GM18867 (cell line): ENCODE data around the gene ANKRD18B.
"Not testable (repeated sequence)": the region's sequence is repeated elsewhere in the genome, so short reads cannot be mapped to it uniquely, and the experiment has no call there.

Source experiments
- ATAC-seq: cut with Tn5 transposase; IDR thresholded peaks from one replicate; pipeline ENCODE4 v1.9.1; 2021; ENCODE audit warnings: mild to moderate bottlenecking, moderate library complexity; ENCODE audit not compliant: unreplicated experiment

Gene ANKRD18B

GRCh38 chr9:33523397-33524305 is at the start of gene ANKRD18B:
Gene ANKRD18B, plus strand, starts transcription at chr9:33524251. Its CDS starts 239 bp downstream, at chr9:33524490.
- not testable (repeated sequence) for ATAC-seq

GRCh38 chr9:33475357-33475756 is 48.7 kb upstream of the ANKRD18B start:
- no peak for ATAC-seq

- no peak for ATAC-seq
Measured at GRCh38 chr9:33476503-33476902, 47.5 kb upstream of the ANKRD18B start.

- ATAC-seq, result no peak
Measured at GRCh38 chr9:33480106-33480505, 43.9 kb upstream of the ANKRD18B start.

DNA sequence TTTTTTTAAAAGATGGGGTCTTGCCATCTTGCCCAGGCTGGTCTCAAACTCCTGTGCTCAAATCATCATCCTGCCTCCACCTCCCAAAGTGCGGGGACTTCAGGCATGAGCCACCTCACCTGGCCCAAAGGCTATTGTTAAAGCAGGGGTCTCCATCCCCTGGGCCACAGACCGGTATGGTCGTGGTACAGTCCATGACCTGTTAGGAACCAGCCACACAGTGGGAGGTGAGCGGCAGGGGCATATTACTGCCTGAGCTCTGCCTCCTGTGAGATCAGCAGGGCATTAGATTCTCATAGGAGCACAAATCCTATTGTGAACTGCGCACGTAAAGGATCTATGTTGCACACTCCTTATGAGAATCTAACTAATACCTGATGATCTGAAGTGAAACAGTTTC is 43.1 kb upstream of the ANKRD18B start:
- no peak for ATAC-seq

DNA sequence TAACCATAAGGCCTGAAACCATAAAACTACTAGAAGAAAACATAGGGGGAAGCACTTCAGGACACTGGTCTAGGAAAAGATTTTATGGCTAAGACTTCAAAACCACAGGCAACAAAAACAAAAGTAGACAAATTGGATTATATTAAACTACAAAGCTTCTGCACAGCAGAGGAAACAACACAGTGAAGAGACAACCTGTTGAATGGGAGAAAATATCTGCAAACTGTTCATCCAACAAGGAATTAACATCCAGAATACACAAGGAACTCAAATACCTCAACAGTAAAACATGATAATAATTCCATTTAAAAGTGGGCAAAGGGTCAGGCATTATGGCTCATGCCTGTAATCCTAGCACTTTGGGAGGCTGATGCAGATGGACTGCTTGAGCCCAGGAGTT is 38.7 kb upstream of the ANKRD18B start:
- not testable (repeated sequence) for ATAC-seq

GRCh38 chr9:33489066-33489465 is 35.0 kb upstream of the ANKRD18B start:
- no peak for ATAC-seq

- not testable (repeated sequence) for ATAC-seq
Measured at GRCh38 chr9:33493819-33494218, 30.2 kb upstream of the ANKRD18B start.

- no peak for ATAC-seq
Measured at GRCh38 chr9:33498387-33498786, 25.7 kb upstream of the ANKRD18B start.

GRCh38 chr9:33506626-33507370 is 17.3 kb upstream of the ANKRD18B start:
- no peak for ATAC-seq

DNA sequence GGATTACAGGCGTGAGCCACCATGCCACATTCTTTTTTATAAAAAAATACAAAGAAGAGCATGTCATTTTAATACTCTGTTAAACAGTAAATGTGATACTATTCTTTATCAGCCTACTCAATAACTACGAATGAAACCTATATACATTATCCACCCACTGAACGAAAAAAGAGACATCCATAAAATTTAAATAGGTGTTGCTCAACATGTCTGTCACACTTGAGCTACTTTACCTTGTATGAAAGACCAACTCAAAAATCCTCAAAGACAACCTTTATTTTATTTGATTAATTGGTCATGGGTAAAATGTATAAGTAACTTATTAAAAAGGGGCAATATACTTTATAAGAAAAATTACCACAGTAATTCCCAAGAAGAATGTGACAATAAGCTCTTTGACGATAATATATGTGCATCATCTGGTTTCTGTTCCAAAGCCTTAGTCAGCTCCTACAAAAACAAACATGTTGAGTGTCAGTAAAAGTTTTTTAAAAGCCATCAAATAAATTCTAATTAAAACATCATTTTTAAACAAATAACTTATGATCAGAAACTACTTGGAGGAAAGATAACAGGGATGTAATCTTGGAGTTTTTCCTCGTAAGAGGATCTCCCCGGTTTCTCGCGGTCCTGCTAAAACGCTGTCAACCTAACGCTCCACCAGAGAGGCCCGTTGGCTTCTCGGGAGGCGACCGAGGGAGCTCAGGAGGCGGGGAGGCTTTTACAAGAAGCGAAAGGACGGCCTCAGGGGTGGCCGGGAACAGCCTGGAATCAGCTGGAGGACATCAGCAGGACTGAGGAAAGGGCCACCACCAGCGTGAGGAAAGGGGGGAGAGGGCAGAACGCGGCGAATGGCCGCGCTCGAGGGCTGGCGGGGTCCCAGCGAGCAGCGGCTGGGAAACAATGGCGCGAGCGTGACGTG is 13.5 kb upstream of the ANKRD18B start:
- ATAC-seq, result no peak

GRCh38 chr9:33511184-33511517 is 12.9 kb upstream of the ANKRD18B start:
- not testable (repeated sequence) for ATAC-seq

- not testable (repeated sequence) for ATAC-seq
Measured at GRCh38 chr9:33512535-33512934, 11.5 kb upstream of the ANKRD18B start.

DNA sequence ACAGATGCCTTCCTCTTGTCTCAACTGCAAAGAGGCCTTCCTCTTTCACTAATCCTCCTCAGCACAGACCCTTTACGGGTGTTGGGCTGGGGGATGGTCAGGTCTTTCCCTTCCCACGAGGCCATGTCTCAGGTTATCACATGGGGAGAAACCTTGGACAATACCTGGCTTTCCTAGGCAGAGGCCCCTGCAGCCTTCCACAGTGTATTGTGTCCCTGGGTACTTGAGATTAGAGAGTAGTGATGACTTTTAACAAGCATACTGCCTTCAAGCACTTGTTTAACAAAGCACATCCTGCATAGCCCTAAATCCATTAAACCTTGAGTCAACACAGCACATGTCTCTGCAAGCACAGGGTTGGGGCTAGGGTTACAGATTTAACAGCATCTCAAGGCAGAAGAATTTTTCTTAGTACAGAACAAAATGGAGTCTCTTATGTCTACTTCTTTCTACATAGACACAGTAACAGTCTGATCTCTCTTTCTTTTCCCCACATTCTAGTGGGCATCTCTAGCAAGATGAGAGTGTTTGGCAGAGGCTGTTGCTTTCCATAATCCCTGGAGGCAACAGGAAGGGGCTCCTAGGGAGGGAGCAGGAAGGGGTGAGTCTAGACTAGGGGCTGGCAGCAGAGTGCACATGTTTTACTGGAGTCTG is 8.6 kb upstream of the ANKRD18B start:
- ATAC-seq, result not testable (repeated sequence)

DNA sequence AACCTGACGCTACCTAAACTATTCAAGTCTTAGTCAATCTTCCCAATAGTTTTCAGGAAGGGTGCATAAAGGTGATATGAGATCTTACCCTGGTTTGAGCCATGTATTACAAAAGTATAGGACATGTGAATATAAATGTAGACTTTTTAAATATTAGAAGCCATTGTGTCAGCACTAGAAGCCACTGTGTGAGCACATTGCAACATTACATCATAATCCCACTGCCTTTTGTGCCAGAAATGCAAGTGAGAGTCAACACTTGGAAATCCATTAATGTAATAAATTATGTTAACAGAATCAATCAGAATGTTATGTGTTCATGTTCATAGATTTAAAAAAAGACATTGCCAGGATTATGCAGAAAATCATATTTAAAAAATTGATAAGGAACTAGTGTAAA is 7.7 kb upstream of the ANKRD18B start:
- not testable (repeated sequence) for ATAC-seq

GRCh38 chr9:33517373-33517772 is 6.7 kb upstream of the ANKRD18B start:
- ATAC-seq, result no peak

- ATAC-seq, result not testable (repeated sequence)
Measured at GRCh38 chr9:33517934-33518577, 6.0 kb upstream of the ANKRD18B start.

GRCh38 chr9:33521861-33522260 is 2.2 kb upstream of the ANKRD18B start:
- not testable (repeated sequence) for ATAC-seq

DNA sequence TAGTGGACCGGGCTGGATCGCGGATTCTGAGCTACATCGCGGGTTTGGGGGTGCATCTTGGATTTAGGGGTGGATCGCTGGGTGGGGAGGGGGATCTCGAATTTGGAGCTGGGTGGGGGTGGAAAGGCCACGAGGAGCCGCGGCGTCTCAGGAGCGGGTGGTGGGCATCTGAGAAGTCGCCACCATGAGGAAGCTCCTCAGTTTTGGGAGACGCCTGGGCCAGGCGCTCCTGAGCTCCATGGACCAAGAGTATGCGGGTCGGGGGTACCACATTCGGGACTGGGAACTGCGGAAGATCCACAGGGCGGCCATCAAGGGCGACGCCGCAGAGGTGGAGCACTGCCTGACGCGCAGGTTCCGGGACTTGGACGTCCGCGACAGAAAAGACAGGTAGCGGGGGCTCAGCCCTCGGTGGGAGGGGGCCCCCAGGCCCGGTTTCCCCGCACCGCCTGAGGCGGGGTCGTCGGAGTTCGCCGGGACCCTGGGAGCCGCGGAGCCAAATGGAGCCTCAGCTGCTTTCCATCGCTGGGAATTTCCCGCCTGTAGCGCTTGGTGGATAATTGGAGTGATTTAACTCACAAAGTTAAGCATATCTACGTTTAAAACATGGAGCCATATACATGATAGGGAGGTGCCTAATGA is 376 bp downstream of the ANKRD18B start:
- ATAC-seq, result no peak
